GM10266 (cell line): ENCODE results near the gene PRKACA.

Experiments
- DNase-seq: peaks from one replicate; pipeline ENCODE4 v3.0.0; 2012; ENCODE audit errors: extremely low spot score
- TF ChIP-seq, protein P1 (sequence below): IDR thresholded peaks from 2 replicates; pipeline ENCODE4 v1.5.1; 2012; ENCODE audit warnings: mild to moderate bottlenecking, low read depth; ENCODE audit not compliant: control insufficient read depth, insufficient read depth; ENCODE audit errors: missing control alignments

The PRKACA gene

DNA sequence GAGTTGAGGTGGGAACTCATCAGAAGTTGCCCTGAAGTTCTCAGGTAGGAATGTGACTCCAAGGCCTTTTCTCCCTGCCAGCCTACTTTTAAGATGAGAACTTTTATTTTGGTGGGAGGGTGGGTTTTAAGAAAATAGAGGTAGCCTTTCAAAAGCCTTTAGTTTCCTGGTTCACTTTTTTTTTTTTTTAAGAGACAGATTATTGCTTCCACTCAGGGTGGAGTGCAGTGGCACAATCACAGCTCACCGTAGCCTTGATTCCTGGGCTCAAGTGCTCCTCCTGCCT is 34.9 kb downstream of the PRKACA start:
- TF ChIP-seq, protein P1, sequence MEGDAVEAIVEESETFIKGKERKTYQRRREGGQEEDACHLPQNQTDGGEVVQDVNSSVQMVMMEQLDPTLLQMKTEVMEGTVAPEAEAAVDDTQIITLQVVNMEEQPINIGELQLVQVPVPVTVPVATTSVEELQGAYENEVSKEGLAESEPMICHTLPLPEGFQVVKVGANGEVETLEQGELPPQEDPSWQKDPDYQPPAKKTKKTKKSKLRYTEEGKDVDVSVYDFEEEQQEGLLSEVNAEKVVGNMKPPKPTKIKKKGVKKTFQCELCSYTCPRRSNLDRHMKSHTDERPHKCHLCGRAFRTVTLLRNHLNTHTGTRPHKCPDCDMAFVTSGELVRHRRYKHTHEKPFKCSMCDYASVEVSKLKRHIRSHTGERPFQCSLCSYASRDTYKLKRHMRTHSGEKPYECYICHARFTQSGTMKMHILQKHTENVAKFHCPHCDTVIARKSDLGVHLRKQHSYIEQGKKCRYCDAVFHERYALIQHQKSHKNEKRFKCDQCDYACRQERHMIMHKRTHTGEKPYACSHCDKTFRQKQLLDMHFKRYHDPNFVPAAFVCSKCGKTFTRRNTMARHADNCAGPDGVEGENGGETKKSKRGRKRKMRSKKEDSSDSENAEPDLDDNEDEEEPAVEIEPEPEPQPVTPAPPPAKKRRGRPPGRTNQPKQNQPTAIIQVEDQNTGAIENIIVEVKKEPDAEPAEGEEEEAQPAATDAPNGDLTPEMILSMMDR = no peak
- no peak for DNase-seq

DNA sequence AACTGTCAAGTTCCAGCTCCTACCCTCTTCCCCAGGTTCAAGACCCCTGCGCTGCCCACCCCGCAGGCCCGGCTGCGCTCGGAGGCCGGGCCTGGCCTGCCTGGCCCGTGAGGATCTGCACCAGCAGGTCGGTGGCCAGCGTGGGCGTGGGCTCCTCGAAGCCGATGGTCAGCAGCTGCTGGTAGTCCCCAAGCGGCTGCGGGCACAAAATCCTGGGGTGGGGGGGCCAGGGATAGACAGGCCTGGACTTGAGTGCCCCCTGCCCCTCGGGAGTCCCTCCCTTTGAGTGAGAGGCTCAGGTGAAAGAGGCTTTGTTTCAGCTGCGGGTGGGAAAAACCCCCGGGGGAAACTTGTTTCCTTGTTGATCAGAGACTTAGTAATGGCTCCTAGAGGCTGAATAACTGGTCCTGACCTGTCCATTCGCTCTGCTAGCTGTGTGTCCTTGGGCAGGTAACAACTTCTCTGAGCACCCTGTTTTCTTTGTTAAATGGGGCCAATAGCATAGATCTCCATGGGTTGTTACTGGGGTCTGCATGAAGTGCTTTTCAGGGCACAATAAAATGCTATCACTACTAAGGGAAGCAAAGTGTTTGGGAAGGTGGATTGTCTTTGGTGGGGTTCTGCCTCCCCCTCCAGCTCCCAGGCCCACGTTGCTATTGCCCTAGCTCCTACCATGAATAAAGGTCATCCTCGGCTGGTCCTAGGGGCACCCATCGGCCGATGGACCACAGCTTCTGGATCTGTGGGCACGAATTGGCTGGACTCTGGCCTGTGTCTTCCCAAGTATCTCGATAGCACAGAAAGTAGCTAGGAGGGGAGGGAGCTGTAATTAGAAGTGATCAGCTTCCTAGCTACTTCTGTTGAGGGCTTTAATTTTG is 35.5 kb downstream of the PRKACA start:
- no peak for DNase-seq
- TF ChIP-seq, protein P1 = no peak

DNA sequence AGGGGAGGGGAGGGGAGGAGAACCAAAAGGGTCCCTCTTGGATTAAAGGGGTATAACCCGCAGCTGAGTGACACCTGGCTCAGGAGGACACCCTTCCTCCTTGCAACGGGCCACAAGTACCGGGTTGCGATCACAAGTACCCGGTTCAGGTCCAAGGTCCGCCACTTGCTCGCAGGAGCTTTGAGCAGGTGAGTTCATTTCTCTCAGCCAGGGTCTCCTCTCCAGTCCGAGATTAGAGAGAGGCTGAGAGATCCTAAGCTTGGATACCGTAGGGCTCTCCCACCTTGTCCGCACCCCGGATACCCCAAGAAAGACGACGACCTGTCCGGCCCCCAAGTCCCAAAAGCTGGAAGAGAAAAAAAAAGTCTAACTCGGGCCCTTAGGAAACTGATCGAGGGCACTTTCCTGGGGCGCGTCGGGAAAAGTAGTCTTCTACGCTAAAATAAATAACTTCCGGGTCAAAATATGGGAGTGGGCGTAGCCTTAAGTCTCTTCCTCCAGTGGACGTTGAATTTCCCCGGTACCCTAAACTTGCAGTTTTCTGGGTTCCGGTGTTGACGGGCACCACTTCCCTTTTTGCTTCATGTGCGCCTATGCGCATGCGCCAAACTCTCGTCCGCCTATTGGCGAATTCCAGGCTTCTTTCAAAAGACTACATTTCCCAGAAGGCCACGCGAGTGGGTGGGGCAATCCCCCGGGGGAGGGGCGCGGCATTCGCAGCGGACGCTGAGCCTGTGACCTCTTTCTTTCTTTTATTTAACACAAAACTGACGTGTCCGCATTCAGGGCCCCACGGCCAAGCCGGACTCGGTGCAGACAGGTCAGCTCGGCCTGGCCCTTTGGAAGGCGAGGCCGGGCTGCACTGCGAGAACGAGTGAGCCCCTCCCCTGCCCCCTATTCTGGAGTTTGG is 36.4 kb downstream of the PRKACA start:
- TF ChIP-seq, protein P1 = no peak
- peak; percentile 99 for DNase-seq

DNA sequence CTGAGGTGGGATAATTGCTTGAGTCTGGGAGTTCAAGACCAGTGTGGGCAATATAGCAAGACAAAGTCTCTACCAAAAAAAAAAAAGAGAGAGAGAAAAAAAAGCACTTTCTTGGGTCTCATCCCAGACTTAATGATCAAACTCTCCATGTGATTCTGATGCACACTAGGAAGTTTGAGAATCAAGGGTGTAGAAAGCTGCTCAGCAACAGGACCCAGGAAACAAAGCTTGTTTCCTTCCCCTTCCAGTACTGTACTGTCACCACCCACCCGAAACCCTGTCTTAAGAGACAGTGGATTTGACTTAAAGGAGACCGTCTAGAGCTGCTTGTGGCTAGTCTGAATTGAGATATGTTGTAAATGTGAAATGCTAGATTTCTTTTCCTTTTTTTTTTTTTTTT is 39.2 kb downstream of the PRKACA start:
- TF ChIP-seq, protein P1 = no peak
- no peak for DNase-seq

DNA sequence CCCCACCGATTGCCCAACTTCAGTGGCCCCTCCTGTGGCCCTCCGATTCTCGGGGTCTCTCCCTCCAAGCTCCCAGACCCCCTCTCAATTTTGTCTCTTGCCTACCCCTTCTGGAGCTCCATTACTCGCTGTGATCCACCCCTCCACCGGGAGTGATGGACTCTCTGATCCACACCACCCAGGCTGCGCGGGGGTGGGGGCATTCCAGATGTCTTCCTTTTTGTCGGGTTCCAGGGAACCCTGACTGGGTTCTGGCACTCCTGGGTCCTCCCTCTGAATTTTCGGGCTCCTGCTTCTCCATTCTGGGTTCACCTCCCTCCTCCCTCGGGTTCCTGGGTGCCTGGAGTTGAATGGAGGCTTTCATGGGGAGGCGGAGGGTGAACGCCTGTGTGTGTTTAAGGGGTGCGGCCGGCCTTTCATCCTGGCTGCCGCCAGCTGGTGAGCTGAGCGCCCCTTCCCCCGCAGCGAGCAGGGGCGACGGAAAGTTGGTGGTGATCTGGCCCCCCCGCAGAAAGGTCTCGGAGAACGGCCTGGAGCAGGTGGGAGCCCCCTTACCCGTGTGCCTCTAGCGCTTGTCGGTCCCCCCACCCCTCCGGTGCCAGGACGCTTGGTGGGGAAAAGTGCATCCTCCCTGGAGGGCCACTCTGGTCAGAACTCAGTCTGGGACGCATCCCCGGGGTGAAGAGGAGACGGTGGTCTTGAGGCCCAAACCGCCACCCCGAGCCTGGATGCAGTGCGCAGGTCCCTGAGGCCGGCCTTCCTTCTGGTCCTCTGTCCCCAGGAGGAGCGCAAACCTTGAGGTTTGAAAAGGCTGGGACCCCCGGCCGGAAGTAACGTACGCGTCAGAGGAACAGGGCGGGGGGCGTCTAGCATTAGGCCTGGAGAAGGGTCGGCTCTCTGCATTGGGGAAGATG is 43.4 kb downstream of the PRKACA start:
- TF ChIP-seq, protein P1 = no peak
- no peak for DNase-seq

DNA sequence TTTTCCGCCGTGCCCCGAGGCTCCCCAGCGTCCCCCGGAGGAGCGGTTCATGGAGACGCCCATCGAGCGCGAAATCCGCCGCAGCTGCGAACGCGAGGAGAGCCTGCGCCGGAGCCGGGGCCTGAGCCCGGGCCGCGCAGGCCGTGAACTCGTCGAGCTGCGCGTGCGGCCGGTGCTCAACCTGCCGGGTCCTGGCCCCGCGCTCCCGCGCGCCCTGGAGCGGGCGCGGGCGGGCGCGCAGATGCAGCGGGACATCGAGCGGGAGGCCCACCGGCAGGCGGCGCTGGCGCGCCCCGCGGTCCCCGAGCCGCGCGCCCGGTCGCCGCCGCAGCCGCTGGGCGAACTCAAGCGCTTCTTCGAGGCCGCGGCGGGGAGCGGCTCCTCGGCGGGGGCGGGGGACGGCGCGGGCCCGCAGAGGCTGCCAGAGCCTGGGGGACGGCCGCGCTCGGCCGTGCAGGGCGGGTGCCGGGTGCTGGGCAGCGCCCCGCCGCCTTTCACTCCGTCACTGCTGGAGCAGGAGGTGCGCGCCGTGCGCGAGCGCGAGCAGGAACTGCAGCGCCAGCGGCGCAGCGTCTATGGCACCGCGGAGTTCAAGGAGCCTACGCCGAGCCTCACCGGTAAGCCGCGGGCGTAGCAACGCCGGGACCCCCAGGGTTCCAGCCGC is 44.2 kb downstream of the PRKACA start:
- DNase-seq = peak; percentile 91
- TF ChIP-seq, protein P1 = peak; percentile 89
